Effector memory CD4-positive, alpha-beta T cell (primary cell): ENCODE data around the gene PGF.

ENCODE experiments used
- DNase-seq, 3 donors: peaks; one replicate each; pipeline ENCODE4 v3.0.0-alpha.2; 2020
- H3K27ac ChIP-seq: 2 replicates; pipeline ENCODE4 v1.7.0; 2013; ENCODE audit warnings: mild to moderate bottlenecking, low read length, moderate library complexity; ENCODE audit not compliant: insufficient read depth, poor library complexity, severe bottlenecking
- H3K27me3 ChIP-seq: replicated peaks from 2 replicates; pipeline ENCODE4 v1.7.0; 2013; ENCODE audit warnings: mild to moderate bottlenecking, low read length; ENCODE audit not compliant: insufficient read depth, control insufficient read depth, poor library complexity, severe bottlenecking
- H3K36me3 ChIP-seq: 2 replicates; pipeline ENCODE4 v1.7.0; 2013; ENCODE audit warnings: mild to moderate bottlenecking, low read length, moderate library complexity; ENCODE audit not compliant: control insufficient read depth, insufficient read depth
- H3K4me1 ChIP-seq: 2 replicates; pipeline ENCODE4 v1.7.0; 2013; ENCODE audit warnings: low read length, mild to moderate bottlenecking; ENCODE audit not compliant: control insufficient read depth, insufficient read depth, poor library complexity, severe bottlenecking
- H3K4me3 ChIP-seq: 2 replicates; pipeline ENCODE4 v1.7.0; 2013; ENCODE audit warnings: low read length, low read depth, mild to moderate bottlenecking; ENCODE audit not compliant: insufficient read depth, poor library complexity, severe bottlenecking
- H3K9me3 ChIP-seq: 2 replicates; pipeline ENCODE4 v1.7.0; 2013; ENCODE audit warnings: mild to moderate bottlenecking, low read length, moderate library complexity; ENCODE audit not compliant: control insufficient read depth

Gene PGF

GRCh38 chr14:74959596-74960180 lies 4.3 kb upstream of the PGF start:
- no peaks in the 10 kb centered on the region for H3K27me3 ChIP-seq
- no peaks in the 10 kb centered on the region for H3K36me3 ChIP-seq
- no peak for DNase-seq
- H3K4me1 ChIP-seq, result peaks cover 3% of the 10 kb centered on the region
- H3K9me3 ChIP-seq, result no peaks in the 10 kb centered on the region
- H3K4me3 ChIP-seq, result no peak overlapping the region
- no peak overlapping the region for H3K27ac ChIP-seq

GRCh38 chr14:74956280-74957072 lies 1.1 kb upstream of the PGF start:
- H3K36me3 ChIP-seq, result no peaks in the 10 kb centered on the region
- no peak overlapping the region for H3K27ac ChIP-seq
- H3K4me3 ChIP-seq, result no peak overlapping the region
- H3K9me3 ChIP-seq, result no peaks in the 10 kb centered on the region
- H3K27me3 ChIP-seq, result no peaks in the 10 kb centered on the region
- no peak for DNase-seq
- peaks cover 3% of the 10 kb centered on the region for H3K4me1 ChIP-seq

- Histone ChIP-seq H3K4me3 (no peak overlapping the region), H3K9me3 (no peaks in the 10 kb centered on the region), H3K4me1 (peaks cover 3% of the 10 kb centered on the region), H3K27me3 (no peaks in the 10 kb centered on the region), H3K27ac (no peak overlapping the region), H3K36me3 (no peaks in the 10 kb centered on the region)
- no peak for DNase-seq
Observed at GRCh38 chr14:74956027-74956279, 556 bp upstream of the PGF start.

GRCh38 chr14:74954947-74955228 lies 509 bp downstream of the PGF start:
- Histone ChIP-seq H3K9me3 (no peaks in the 10 kb centered on the region), H3K4me3 (peak overlapping the region; percentile 55), H3K27ac (no peak overlapping the region), H3K4me1 (peaks cover 3% of the 10 kb centered on the region), H3K27me3 (no peaks in the 10 kb centered on the region), H3K36me3 (no peaks in the 10 kb centered on the region)
- DNase-seq, result no peak

GRCh38 chr14:74954232-74954946 lies 1.0 kb downstream of the PGF start:
- DNase-seq, result no peak
- Histone ChIP-seq H3K36me3 (no peaks in the 10 kb centered on the region), H3K4me1 (peaks cover 3% of the 10 kb centered on the region), H3K9me3 (no peaks in the 10 kb centered on the region), H3K4me3 (no peak overlapping the region), H3K27ac (no peak overlapping the region), H3K27me3 (no peaks in the 10 kb centered on the region)

- H3K4me3 ChIP-seq, result no peak overlapping the region
- no peaks in the 10 kb centered on the region for H3K27me3 ChIP-seq
- no peaks in the 10 kb centered on the region for H3K36me3 ChIP-seq
- H3K4me1 ChIP-seq, result peaks cover 3% of the 10 kb centered on the region
- no peaks in the 10 kb centered on the region for H3K9me3 ChIP-seq
- no peak overlapping the region for H3K27ac ChIP-seq
- DNase-seq, result no peak
Observed at GRCh38 chr14:74953686-74954085, 1.7 kb downstream of the PGF start.

GRCh38 chr14:74952697-74953484 lies 2.5 kb downstream of the PGF start:
- H3K36me3 ChIP-seq, result no peaks in the 10 kb centered on the region
- no peak for DNase-seq
- no peaks in the 10 kb centered on the region for H3K9me3 ChIP-seq
- H3K4me3 ChIP-seq, result no peak overlapping the region
- H3K27me3 ChIP-seq, result no peaks in the 10 kb centered on the region
- peaks cover 3% of the 10 kb centered on the region for H3K4me1 ChIP-seq
- no peak overlapping the region for H3K27ac ChIP-seq

GRCh38 chr14:74952180-74952665 lies 3.2 kb downstream of the PGF start:
- no peak for DNase-seq
- Histone ChIP-seq H3K4me1 (peaks cover 3% of the 10 kb centered on the region), H3K4me3 (no peak overlapping the region), H3K27ac (no peak overlapping the region), H3K9me3 (no peaks in the 10 kb centered on the region), H3K27me3 (no peaks in the 10 kb centered on the region), H3K36me3 (no peaks in the 10 kb centered on the region)

- Histone ChIP-seq H3K27ac (no peak overlapping the region), H3K4me3 (no peak overlapping the region), H3K4me1 (peaks cover 3% of the 10 kb centered on the region), H3K27me3 (no peaks in the 10 kb centered on the region), H3K9me3 (no peaks in the 10 kb centered on the region), H3K36me3 (no peaks in the 10 kb centered on the region)
- no peak for DNase-seq
Observed at GRCh38 chr14:74951443-74952179, 3.8 kb downstream of the PGF start.
